Activated T-helper 17 cell treated with anti-CD3 and anti-CD28 coated beads, Interleukin-2, amount 50 U/mL, for 72 hours (primary cell): ENCODE measurements around the gene CENPP. TPM values are rescaled to one million over a fixed set of nuclear protein-coding genes. Genes with fewer than 3 reads are reported as not detected.

Source experiments
- ATAC-seq: fragments of 150-1000 bp; cut with Tn5 transposase; replicated peaks from 2 replicates; pipeline ENCODE4 v1.10.0; 2021; ENCODE audit warnings: mild to moderate bottlenecking, moderate library complexity
- H3K27ac Mint-ChIP-seq: one replicate; pipeline ENCODE4 v1.8.0; 2022; ENCODE audit warnings: mixed read lengths
- H3K27me3 Mint-ChIP-seq: one replicate; pipeline ENCODE4 v1.8.0; 2022; ENCODE audit warnings: mixed read lengths
- H3K36me3 Mint-ChIP-seq: one replicate; pipeline ENCODE4 v1.8.0; 2022; ENCODE audit warnings: low read depth, mild to moderate bottlenecking, mixed read lengths
- H3K4me1 Mint-ChIP-seq: one replicate; pipeline ENCODE4 v1.8.0; 2022; ENCODE audit warnings: mixed read lengths
- H3K4me3 Mint-ChIP-seq: one replicate; pipeline ENCODE4 v1.8.0; 2022; ENCODE audit warnings: mild to moderate bottlenecking, mixed read lengths
- H3K9me3 Mint-ChIP-seq: one replicate; pipeline ENCODE4 v1.8.0; 2022; ENCODE audit warnings: mixed read lengths
- total RNA-seq, 2 donors: library from RNA; stranded (reverse); gene quantifications; one replicate each; pipeline ENCODE4 v1.2.3, GENCODE V29; 2022

Gene CENPP
- total RNA-seq, 2 donors from 2014 or later = 19.3 to 31.5 TPM

- Mint-ChIP-seq H3K27me3 (no peaks in the 10 kb centered on the region), H3K36me3 (peaks cover 80% of the 10 kb centered on the region), H3K9me3 (no peaks in the 10 kb centered on the region), H3K27ac (peak overlapping the region; percentile 91), H3K4me1 (peaks cover 20% of the 10 kb centered on the region), H3K4me3 (peak overlapping the region; percentile 78)
- ATAC-seq = no peak
Measured at GRCh38 chr9:92297611-92298010, 28.1 kb upstream of the CENPP start.

- Mint-ChIP-seq H3K36me3 (peaks cover 80% of the 10 kb centered on the region), H3K27ac (peak overlapping the region; percentile 91), H3K4me3 (peak overlapping the region; percentile 78), H3K4me1 (peaks cover 20% of the 10 kb centered on the region), H3K9me3 (no peaks in the 10 kb centered on the region), H3K27me3 (no peaks in the 10 kb centered on the region)
- no peak for ATAC-seq
Measured at GRCh38 chr9:92298036-92298435, 27.7 kb upstream of the CENPP start.

- Mint-ChIP-seq H3K4me3 (no peak overlapping the region), H3K27me3 (no peaks in the 10 kb centered on the region), H3K4me1 (peaks cover 15% of the 10 kb centered on the region), H3K27ac (peak overlapping the region; percentile 91), H3K36me3 (peaks cover 80% of the 10 kb centered on the region), H3K9me3 (no peaks in the 10 kb centered on the region)
- no peak for ATAC-seq
Measured at GRCh38 chr9:92299116-92299515, 26.6 kb upstream of the CENPP start.

GRCh38 chr9:92300936-92301335, 24.8 kb upstream of the CENPP start:
- no peak for ATAC-seq
- no peak overlapping the region for H3K4me3 Mint-ChIP-seq
- H3K4me1 Mint-ChIP-seq = peaks cover 11% of the 10 kb centered on the region
- H3K27ac Mint-ChIP-seq = peak overlapping the region; percentile 59
- H3K36me3 Mint-ChIP-seq = peaks cover 99% of the 10 kb centered on the region
- H3K27me3 Mint-ChIP-seq = no peaks in the 10 kb centered on the region
- H3K9me3 Mint-ChIP-seq = no peaks in the 10 kb centered on the region

GRCh38 chr9:92308893-92309292, 16.9 kb upstream of the CENPP start:
- H3K27ac Mint-ChIP-seq = peak overlapping the region; percentile 60
- no peaks in the 10 kb centered on the region for H3K27me3 Mint-ChIP-seq
- ATAC-seq = no peak
- H3K36me3 Mint-ChIP-seq = peaks cover 100% of the 10 kb centered on the region
- no peaks in the 10 kb centered on the region for H3K9me3 Mint-ChIP-seq
- H3K4me3 Mint-ChIP-seq = no peak overlapping the region
- H3K4me1 Mint-ChIP-seq = peaks cover 21% of the 10 kb centered on the region

- ATAC-seq = no peak
- H3K27ac Mint-ChIP-seq = no peak overlapping the region
- peaks cover 93% of the 10 kb centered on the region for H3K36me3 Mint-ChIP-seq
- no peaks in the 10 kb centered on the region for H3K9me3 Mint-ChIP-seq
- H3K4me1 Mint-ChIP-seq = peaks cover 21% of the 10 kb centered on the region
- H3K4me3 Mint-ChIP-seq = no peak overlapping the region
- H3K27me3 Mint-ChIP-seq = no peaks in the 10 kb centered on the region
Measured at GRCh38 chr9:92310562-92310961, 15.2 kb upstream of the CENPP start.

GRCh38 chr9:92312887-92313623, 12.7 kb upstream of the CENPP start:
- peak overlapping the region; percentile 15 for H3K4me3 Mint-ChIP-seq
- H3K9me3 Mint-ChIP-seq = no peaks in the 10 kb centered on the region
- no peaks in the 10 kb centered on the region for H3K27me3 Mint-ChIP-seq
- peaks cover 21% of the 10 kb centered on the region for H3K4me1 Mint-ChIP-seq
- H3K27ac Mint-ChIP-seq = peak overlapping the region; percentile 62
- H3K36me3 Mint-ChIP-seq = peaks cover 92% of the 10 kb centered on the region
- ATAC-seq = no peak

- Mint-ChIP-seq H3K27ac (peak overlapping the region; percentile 62), H3K36me3 (peaks cover 92% of the 10 kb centered on the region), H3K27me3 (no peaks in the 10 kb centered on the region), H3K9me3 (no peaks in the 10 kb centered on the region), H3K4me3 (peak overlapping the region; percentile 15), H3K4me1 (peaks cover 17% of the 10 kb centered on the region)
- ATAC-seq = no peak
Measured at GRCh38 chr9:92313624-92314012, 12.1 kb upstream of the CENPP start.

- H3K27ac Mint-ChIP-seq = peak overlapping the region; percentile 40
- H3K9me3 Mint-ChIP-seq = no peaks in the 10 kb centered on the region
- peaks cover 92% of the 10 kb centered on the region for H3K36me3 Mint-ChIP-seq
- no peaks in the 10 kb centered on the region for H3K27me3 Mint-ChIP-seq
- H3K4me3 Mint-ChIP-seq = peak overlapping the region; percentile 35
- peak; percentile 35 for ATAC-seq
- peaks cover 17% of the 10 kb centered on the region for H3K4me1 Mint-ChIP-seq
Measured at GRCh38 chr9:92315456-92315855, 10.3 kb upstream of the CENPP start.

GRCh38 chr9:92324431-92324830, 1.3 kb upstream of the CENPP start:
- peaks cover 62% of the 10 kb centered on the region for H3K36me3 Mint-ChIP-seq
- peaks cover 19% of the 10 kb centered on the region for H3K4me1 Mint-ChIP-seq
- ATAC-seq = no peak
- H3K4me3 Mint-ChIP-seq = peak overlapping the region; percentile 91
- H3K27ac Mint-ChIP-seq = peak overlapping the region; percentile 96
- H3K27me3 Mint-ChIP-seq = no peaks in the 10 kb centered on the region
- H3K9me3 Mint-ChIP-seq = no peaks in the 10 kb centered on the region

GRCh38 chr9:92324889-92325268, 874 bp upstream of the CENPP start:
- Mint-ChIP-seq H3K27me3 (no peaks in the 10 kb centered on the region), H3K36me3 (peaks cover 57% of the 10 kb centered on the region), H3K9me3 (no peaks in the 10 kb centered on the region), H3K4me3 (peak overlapping the region; percentile 91), H3K27ac (peak overlapping the region; percentile 96), H3K4me1 (peaks cover 19% of the 10 kb centered on the region)
- peak; percentile 40 for ATAC-seq

GRCh38 chr9:92325991-92326500, 293 bp downstream of the CENPP start:
- Mint-ChIP-seq H3K9me3 (no peaks in the 10 kb centered on the region), H3K27me3 (no peaks in the 10 kb centered on the region), H3K27ac (peak overlapping the region; percentile 96), H3K36me3 (peaks cover 45% of the 10 kb centered on the region), H3K4me3 (peak overlapping the region; percentile 91), H3K4me1 (peaks cover 19% of the 10 kb centered on the region)
- ATAC-seq = no peak

GRCh38 chr9:92327283-92327850, 1.6 kb downstream of the CENPP start:
- no peaks in the 10 kb centered on the region for H3K9me3 Mint-ChIP-seq
- peaks cover 38% of the 10 kb centered on the region for H3K36me3 Mint-ChIP-seq
- H3K4me1 Mint-ChIP-seq = peaks cover 19% of the 10 kb centered on the region
- H3K4me3 Mint-ChIP-seq = peak overlapping the region; percentile 91
- no peaks in the 10 kb centered on the region for H3K27me3 Mint-ChIP-seq
- H3K27ac Mint-ChIP-seq = peak overlapping the region; percentile 96
- no peak for ATAC-seq

- no peak overlapping the region for H3K4me3 Mint-ChIP-seq
- peaks cover 38% of the 10 kb centered on the region for H3K36me3 Mint-ChIP-seq
Measured at GRCh38 chr9:92328225-92328624, 2.5 kb downstream of the CENPP start.

More at GRCh38 chr9:92328225-92328624, 2.5 kb downstream of the CENPP start:
- no peak overlapping the region for H3K27ac Mint-ChIP-seq
- ATAC-seq = no peak
- no peaks in the 10 kb centered on the region for H3K9me3 Mint-ChIP-seq
- peaks cover 19% of the 10 kb centered on the region for H3K4me1 Mint-ChIP-seq
- H3K27me3 Mint-ChIP-seq = no peaks in the 10 kb centered on the region
